DND-41 (cell line): ENCODE data around the gene PCNX1.

ENCODE experiments used
- CTCF ChIP-seq: IDR thresholded peaks from 2 replicates; pipeline ENCODE4 v1.5.1; 2012; ENCODE audit warnings: borderline replicate concordance, low read length, moderate library complexity, mild to moderate bottlenecking; ENCODE audit not compliant: poor library complexity, severe bottlenecking; ENCODE audit errors: extremely low read depth
- EZH2 ChIP-seq: IDR thresholded peaks from 3 replicates; pipeline ENCODE4 v1.6.1; 2012; ENCODE audit warnings: borderline replicate concordance, low read depth, mild to moderate bottlenecking, moderate library complexity, low read length, inconsistent platforms; ENCODE audit not compliant: severe bottlenecking

- TF ChIP-seq CTCF (no peak), EZH2 (no peak)
These were observed 49.8 kb upstream of the PCNX1 start for GRCh38 chr14:70857496-70857890.
